Measurements from ENCODE around the gene CAMTA1. TPM values are rescaled to one million over a fixed set of nuclear protein-coding genes. Genes with fewer than 3 reads are reported as not detected.

CAMTA1 gene
- polyA plus RNA-seq, 4 donors, result 89.3 to 98.2 (median 92.9) TPM

DNA sequence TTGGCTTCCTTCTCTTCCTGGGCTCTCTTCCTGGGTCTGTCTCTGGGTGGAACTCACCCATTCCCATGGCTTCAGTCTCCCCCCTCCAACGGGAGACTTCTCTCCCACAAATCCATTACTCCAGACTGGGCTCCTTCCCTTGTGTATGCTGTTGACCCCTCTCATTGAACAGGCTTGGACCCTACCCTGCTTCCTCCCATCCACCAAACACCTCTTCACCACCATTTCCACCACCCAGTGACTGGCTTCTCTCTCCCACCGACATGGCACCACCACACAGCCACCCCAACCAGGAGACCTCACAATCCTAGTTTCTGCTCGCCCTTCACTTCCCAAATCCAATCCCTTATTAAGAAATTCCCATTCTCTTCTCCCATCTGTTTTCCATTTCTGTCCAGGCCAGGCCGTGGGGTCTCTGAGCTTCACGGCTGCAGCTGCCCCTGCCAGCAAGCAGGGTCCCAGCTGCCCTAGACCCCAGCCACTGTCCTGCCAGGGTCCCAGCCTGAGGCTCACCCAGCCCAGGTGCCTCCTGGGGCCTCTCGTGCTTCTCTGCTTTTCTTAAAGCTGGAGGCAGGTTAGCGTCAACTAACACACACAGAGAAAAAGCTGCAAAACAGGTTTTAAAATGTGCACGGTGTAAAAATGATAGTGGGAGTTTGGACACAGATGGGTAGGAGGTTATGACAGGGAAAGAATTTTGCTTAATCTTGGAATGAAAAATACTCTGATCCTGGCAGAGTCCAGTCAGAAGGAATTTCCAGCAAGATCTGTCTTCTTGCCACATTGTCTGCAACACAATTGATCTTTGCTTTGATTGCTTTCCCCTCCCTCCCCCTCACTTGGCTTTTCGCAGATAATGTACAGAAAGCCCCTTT lies 602.0 kb downstream of the CAMTA1 start:
- DNase-seq (ENCODE audit: low read depth in 4 of 4, low spot score in 3 of 4), result no peak

DNA sequence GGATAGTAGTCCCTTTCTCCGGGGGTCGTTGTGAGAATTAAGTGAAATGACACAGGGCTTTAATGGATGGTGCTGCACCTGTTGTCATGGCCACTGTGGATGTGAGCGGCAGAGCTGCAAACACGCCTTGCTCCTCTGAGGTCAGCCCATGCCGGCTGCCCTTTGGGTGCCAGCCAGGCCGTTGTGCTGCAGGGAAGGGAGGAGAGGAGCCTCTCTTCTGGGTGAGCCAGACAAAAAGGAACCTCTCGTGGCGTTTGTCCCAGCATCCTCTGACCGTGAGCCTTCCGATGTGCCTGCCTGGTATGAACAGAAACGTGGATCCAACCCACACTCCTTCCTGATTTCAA lies 602.9 kb downstream of the CAMTA1 start:
- DNase-seq (ENCODE audit: low read depth in 4 of 4, low spot score in 3 of 4), result no peak

DNA sequence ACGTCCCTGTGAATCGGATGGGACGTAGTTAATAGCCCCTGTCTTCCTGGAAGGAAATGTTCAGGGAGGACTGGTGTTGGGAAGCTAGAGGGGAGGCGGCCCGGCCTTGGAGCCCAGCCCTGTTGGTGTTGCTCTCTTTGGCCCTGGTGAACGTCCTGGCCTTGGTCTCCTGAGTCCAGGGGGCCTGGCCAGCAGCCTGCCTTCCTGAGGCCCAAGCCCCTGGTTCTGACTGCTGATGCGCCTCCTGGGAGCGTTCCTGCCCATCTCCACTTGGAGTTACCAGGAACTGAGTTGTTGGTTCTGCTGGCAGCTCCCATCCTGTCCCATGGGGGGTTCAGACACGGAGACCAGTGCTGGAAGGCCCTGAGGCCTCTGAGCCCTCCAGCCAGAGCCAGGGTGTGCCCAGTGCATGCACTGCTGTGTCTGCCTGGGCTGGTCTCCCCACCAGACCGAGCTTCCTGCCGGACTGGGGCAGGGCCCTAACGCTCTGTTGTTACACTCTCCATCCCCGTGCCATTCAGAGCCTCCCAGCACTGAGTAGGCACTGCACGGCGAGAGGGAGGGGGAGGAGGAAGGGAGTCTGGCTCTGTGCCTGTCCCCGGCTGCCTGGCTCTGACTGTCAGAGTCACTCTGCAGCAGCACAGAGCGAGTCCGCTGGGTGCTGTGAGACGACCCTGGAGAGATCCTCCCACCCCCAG lies 603.4 kb downstream of the CAMTA1 start:
- no peak for DNase-seq (ENCODE audit: low read depth in 4 of 4, low spot score in 3 of 4)

DNA sequence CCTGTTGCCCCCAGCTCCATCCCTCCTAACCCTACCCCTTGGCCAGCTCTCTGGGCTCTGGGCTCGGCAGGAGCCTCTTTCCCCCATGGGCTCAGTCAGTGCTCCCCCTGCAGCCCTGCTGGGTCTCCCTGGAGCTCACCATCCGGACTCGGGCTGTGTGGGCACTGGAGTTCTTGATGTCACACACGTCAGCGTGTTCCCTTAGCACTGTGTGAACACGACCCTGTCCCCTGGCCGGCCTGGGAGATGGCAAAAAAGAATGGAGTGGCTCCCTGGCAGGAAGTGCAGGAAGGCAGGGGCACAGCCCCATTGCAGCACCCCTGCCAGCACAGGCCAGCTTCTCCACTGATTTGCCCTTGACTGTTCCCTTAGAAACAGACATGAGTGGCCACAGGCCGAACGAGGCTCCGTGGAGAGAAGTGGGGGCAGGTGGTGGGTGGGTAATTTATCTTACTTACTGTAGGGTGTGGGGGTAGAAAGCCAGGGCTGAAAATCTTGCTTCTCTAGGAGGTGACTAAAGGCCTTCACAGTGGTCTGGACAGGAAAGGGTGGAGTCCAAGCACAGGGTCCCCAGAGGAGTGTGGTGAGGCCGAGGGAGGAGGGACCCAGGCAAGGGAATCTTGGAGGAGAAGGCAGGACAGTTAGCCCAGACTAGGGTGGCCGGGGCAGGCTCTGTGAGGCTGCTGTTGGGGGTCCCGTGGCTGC lies 604.1 kb downstream of the CAMTA1 start:
- DNase-seq (ENCODE audit: low read depth in 4 of 4, low spot score in 3 of 4), result no peak

DNA sequence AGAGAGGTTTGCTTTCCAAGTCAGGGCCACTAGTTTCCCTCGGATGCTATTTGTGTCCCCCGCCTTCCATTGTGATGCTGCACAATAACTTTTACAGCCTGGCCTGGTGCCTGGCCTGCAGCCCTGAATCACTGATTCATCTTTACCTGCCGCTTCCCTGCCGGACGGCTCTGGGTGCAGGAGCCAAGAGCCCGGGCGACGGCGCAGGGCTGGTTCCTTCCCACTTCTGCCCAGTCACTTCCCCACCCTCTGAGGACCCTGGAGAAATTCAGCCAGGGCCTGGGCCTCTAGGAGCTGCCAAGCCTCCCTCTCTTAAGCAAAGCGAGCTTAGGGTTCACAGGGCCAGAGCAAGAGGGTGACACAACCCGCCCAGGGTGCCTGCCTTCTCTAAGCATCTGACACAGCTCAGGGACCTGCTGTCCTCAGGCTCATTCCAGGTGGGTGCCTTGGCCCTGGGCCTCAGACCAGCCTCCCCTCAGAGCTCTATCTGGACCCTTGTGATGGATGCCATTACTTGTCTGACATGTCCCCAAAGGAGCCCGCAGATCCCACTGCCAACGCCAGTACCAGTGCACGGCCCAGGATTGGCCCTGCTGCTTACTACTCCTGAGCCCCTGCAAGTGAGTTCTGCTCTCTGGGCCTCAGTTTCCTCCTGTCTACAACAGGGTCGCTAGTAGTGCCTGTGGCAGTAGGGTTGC lies 604.8 kb downstream of the CAMTA1 start:
- DNase-seq (ENCODE audit: low read depth in 4 of 4, low spot score in 3 of 4), result no peak

DNA sequence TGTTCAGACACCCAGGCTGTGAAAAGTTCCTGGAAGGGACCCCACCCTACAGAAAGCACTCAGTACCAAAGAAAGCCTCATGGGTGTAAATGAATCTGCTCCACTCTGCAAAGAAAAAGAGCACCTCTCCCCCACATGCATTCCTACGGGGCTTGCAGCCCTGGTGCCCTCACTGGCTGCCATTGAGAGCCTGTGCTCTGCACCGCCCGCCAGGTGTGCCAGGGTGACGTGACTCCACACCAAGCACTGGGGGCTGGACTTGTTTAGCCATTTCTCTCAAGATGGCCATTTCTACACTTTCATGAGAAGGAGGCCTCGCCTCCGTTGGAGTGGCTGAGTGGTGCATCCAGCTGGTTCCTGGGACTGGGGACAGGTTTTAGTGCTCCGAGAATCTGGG lies 605.3 kb downstream of the CAMTA1 start:
- no peak for DNase-seq (ENCODE audit: low read depth in 4 of 4, low spot score in 3 of 4)

DNA sequence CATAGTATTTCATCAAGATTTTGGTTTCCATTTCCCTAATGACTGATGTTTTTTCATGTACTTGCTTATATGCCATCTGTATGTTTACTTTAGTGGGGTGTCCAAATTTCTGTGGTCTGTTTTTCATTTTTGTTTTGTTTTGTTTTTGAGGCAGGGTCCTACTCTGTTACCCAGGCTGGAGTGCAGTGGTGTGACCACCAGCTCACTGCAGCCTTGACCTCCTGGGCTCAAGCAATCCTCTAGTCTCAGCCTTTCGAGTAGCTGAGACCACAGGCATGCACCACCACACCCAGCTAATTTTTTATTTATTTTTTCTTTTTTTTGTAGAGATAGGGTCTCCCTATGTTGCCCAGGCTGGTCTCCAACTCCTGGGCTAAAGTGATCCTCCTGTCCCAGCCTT lies 607.9 kb downstream of the CAMTA1 start:
- DNase-seq (ENCODE audit: low read depth in 4 of 4, low spot score in 3 of 4), result no peak

DNA sequence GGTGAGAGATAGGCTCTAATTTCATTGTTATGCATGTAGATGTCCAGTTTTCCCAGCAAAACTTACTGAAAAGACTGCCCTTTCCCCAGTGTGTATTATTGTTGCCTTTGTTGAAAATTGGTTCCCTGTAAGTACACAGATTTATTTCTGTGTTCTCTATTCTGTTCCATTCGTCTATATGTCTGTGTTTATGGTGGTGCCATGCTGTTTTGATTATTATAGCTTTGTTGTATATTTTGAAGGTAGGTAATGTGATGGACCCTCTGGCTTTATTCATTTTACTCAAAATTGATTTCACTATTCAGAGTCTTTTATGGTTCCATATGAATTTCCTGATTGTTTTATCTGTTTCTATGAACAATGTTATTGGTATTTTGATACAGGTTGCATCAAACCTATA lies 610.0 kb downstream of the CAMTA1 start:
- DNase-seq (ENCODE audit: low read depth in 4 of 4, low spot score in 3 of 4), result no peak

DNA sequence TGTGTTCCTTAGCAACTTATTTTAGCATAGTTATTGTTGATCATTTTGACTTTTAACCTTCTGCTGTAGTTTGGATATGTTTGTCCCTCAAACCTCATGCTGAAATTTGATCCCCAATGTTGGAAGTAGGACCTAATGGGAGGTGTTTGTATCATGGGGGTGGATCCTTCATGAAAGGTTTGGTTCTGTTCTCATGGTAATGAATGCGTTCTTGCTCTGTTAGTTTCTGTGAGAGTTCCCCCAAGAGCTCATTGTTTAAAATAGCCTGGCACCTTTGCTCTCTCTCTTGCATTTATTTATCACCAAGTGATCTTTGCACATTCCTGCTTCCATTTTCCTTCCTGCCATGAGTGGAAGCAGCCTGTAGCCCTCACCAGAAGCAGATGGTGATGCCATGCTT lies 613.7 kb downstream of the CAMTA1 start:
- DNase-seq (ENCODE audit: low read depth in 4 of 4, low spot score in 3 of 4), result no peak

DNA sequence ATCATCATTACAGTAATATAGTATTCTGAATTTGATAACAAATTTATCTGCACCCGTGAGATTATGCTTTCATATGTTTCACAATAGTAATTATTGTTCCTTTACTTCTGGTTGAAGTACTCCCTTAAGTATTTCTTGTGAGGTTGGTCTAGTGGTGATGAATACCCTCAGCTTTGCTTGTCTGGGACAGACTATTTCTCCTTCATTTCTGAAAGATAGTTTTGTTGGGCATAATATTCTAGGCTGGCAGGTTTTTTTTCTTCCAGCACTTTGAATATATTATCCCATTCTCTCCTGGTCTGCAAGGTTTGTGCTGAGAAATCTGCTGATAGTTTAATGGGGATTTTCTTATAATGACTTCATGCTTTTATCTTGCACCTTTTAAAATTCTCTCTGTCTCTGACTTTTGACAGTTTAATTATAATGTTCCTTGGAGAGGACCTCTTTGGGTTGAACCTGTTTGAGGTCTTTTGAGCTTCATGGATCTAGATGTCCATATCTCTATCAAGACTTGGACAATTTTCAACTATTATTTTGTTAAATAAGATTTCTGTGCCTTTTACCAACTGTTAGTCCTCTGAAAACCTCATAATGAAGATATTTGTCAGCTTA lies 614.4 kb downstream of the CAMTA1 start:
- no peak for DNase-seq (ENCODE audit: low read depth in 4 of 4, low spot score in 3 of 4)

DNA sequence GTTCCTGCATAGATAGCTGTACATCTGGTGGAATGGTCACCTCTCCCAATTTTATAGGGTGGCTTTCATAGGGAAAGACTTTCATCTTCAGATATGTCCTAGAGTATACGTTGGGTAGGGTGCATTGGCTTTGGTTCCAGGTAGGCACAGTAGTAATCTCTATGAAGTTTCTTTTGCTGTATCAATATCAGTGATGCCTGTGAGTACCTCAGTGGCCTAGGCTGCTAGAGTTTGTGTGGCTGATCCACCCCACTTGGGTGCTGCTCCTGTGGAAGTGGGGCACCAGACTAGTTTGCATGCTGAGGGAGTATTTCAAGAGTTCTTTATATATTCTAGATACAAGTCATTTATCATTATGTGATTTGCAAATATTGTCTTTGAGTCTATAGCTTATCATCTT lies 615.3 kb downstream of the CAMTA1 start:
- DNase-seq (ENCODE audit: low read depth in 4 of 4, low spot score in 3 of 4), result no peak

DNA sequence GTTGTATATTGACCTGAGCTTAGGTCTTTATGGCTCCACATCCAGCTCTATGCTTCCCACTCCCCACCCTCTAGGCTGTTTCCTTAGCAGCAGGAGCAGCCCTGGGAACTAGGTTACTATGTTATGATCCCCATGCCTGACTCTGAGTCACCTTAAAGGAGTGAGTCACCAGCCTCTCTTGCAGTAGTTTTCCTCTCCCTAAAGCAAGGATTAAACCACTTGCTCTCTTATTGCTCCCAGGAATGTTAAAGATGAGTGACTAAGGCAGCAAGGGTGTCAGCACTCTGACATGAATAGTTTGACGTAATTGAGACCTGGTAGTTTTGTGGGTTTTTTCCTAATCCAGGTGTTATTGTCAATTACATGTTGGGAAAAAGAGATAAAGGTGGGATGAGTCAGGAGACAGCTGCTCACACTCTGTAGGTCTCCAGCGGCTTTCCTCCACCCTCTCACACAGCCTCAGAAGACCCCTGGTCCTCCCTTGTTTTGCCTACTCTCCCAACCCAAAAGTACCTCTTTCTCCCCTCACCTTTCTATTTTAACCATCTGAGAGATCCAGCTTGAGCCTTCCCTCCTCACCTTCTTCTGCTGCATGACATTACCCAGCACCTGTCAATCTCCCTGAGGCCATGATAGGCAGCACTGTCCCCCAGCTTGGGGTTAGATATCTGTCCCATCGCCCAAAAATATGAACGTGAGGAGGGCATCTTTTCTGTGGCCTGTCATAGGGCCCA lies 616.7 kb downstream of the CAMTA1 start:
- no peak for DNase-seq (ENCODE audit: low read depth in 4 of 4, low spot score in 3 of 4)

DNA sequence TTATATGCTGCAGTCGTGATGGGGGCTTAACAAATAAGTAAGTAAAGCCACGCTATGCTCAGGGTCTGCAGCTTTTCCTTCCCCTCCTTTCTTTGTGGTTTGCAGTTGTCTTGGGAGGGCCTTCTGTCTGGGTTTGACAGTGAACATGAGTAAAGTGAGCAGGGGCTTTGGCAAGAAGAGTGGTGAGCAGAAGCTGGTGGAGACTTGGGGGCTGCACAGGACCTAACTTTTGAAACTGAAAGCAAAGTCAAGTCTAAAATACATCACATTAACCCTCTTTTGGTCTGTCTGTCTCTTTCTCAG lies 617.2 kb downstream of the CAMTA1 start:
- no peak for DNase-seq (ENCODE audit: low read depth in 4 of 4, low spot score in 3 of 4)

DNA sequence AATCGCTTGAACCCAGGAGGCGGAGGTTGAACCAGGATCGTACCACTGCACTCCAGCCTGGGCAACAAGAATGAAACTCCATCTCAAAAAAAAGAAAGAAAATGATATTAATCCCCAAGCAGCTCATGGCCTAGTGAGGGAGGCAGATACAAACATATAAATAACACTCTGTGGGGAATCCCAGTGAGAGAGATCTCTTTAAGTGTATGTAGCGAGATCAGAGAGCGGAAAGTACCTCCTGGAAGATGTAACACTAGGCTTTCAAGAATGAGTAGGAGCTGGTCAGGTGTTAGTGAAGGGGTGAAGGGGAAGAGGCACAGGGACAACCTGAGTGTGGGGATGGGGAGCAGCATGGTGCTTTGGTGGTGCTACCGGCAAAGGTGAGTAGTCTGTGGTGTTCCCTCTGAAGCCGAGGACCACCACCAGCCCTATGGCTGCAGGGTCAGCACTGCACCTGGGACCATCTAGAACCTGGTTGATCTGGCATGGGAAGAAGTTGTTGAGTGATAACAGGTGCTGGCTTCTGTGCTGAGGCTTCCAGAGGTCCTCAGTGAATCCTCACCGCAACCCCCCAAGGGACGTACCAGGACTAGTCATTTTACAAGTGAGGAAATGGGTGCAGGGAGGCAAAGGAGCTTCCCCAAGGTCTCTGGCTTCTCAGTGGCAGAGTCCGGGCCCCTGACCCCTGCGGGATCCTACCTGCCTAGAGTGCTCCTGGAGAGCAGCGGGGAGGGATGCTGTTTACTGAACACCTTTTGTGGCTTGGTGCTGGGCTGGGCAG lies 618.2 kb downstream of the CAMTA1 start:
- DNase-seq (ENCODE audit: low read depth in 4 of 4, low spot score in 3 of 4), result no peak

DNA sequence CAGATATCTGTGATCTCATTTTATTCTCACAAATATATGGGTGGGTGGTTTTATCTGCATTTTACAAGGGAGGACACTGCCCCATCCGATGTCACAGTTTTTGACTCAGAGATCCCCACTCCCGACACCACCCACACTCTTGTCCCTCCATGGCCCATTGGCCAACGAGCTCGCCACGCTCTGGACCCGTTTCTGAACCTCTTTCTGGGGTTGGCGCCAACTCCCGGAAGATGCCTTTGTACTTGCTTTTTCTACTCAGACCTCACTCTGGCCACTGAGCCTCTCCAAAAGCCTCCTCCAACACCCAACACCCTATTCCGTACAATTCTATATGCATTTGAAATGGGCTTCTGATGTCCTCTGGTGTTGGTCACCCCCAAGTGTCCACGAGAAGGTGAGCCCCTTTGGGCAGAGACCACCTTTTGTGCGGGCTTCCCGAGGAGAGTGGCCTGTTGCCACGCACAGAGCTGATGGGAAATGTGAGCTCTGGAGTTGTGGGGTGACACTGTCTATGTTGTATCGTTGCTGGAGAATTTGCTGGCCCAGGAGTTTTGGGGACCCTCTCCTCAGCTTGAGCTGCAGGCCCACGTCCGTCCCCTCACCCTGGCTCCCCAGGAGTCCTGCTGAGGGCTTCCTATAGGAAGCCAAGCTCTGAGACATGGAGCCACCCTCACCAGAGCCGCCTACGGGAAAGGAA lies 618.9 kb downstream of the CAMTA1 start:
- no peak for DNase-seq (ENCODE audit: low read depth in 4 of 4, low spot score in 3 of 4)

DNA sequence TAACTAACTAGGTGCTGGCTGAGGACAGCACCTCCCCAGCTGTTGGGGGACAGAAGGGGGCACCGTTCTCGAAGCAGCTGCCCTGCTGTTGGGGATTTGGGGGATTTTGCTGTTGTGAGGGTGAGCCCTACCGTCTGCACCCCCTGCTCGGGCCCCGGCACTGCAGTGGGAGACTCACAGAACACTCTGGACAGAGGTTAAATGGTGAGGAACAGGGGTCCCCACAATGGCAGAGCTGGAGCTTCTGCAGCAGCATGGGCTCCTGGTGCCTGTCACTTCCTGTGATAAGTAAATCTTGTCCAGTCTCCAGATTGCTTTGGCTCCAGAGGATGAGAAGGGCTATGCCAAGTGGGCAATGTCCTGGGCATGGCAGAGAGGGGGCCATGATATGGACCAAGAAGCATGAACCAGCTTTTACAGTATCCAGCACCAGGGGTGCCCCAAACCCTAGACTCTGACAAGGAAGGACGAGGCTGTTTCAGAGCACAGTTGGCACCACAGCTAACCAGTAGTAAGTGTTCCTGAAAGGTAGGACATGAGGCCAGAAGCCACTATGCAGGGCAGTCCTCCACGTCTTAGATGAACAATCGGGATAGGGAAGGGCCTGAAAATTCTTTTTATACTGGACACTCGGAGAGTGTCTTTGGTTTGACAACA lies 620.7 kb downstream of the CAMTA1 start:
- DNase-seq (ENCODE audit: low read depth in 4 of 4, low spot score in 3 of 4), result no peak

DNA sequence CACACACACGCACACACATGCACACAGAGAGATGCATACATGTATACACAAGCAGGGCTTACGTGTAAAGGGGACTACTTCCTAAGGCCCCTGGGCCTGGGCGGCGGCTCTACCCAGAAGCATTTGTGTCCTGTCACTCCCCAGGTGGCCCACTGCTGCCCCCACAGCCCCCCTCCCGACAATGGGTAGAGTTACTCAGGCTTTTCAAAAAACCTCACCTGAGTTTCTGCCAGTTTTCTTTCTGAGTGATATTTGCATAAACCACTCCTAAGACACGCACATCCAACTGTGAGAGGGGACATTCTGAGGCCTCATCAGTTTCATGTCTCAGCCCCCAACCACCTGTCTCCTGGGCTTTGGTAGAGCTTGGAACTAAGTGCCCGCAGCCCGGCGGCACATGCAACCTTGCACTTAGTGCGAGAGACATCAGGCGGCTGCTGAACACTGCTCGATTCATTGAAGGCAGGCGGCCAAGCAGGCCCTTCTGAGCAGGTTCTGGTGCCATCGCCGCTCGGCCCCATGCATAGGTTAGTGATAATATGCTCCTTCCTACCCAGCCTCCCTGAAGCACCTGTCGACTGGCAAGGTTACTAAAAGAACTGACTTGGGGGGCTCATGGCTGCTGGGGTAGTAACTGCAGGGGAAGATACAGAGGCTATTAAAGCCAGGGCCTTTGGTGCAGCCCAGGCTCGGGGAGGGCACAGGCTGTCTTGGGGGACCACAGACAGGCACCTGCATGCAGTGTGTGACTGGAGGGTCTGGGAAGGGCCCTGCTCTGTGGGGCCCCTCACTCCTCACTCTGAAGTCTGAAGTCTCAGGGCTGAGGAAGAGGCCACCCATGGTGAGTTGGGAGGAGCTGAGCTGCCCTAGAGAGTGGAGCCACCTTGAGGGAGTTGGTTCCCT lies 621.6 kb downstream of the CAMTA1 start:
- DNase-seq (ENCODE audit: low read depth in 4 of 4, low spot score in 3 of 4), result no peak

Data from right renal pelvis (tissue), 4 donors.